HFFc6 (cell line): ENCODE results near the gene FAM83B. TPM values are rescaled to one million over a fixed set of nuclear protein-coding genes. Genes with fewer than 3 reads are reported as not detected.

Source experiments
- DNase-seq: peaks from one replicate; pipeline ENCODE4 v3.0.0-alpha.2; 2018
- H3K27ac Mint-ChIP-seq: 2 replicates; pipeline ENCODE4 v1.8.0; 2020; ENCODE audit warnings: mild to moderate bottlenecking, mixed read lengths
- H3K27me3 Mint-ChIP-seq: 2 replicates; pipeline ENCODE4 v1.8.0; 2021; ENCODE audit warnings: mild to moderate bottlenecking, moderate library complexity, mixed read lengths; ENCODE audit not compliant: insufficient read depth
- H3K36me3 Mint-ChIP-seq: 2 replicates; pipeline ENCODE4 v1.8.0; 2021; ENCODE audit warnings: low read depth, mixed read lengths
- H3K4me1 Mint-ChIP-seq: 2 replicates; pipeline ENCODE4 v1.8.0; 2020; ENCODE audit warnings: low read depth, mixed read lengths
- H3K4me3 Mint-ChIP-seq: 2 replicates; pipeline ENCODE4 v1.8.0; 2020; ENCODE audit warnings: mild to moderate bottlenecking, moderate library complexity, mixed read lengths
- H3K9me3 Mint-ChIP-seq: 2 replicates; pipeline ENCODE4 v1.8.0; 2020; ENCODE audit warnings: mild to moderate bottlenecking, mixed read lengths
- total RNA-seq, 6 experiments: library from RNA; stranded (reverse); fragmentation: NEBNext Ultra II Directional; extraction: Animal tissue kit (Norgen Biotek cat#: 25700); gene quantifications; 2 replicates in 1 of 6; 3 replicates in 5 of 6; pipeline ENCODE4 v1.2.3, GENCODE V29; 2021
- TF ChIP-seq, protein P1 (sequence below): fragments of 200-600 bp; sonication (generic); IDR thresholded peaks from 2 replicates; pipeline ENCODE4 v1.5.0; 2021; ENCODE audit warnings: antibody characterized with exemption, mild to moderate bottlenecking

Gene FAM83B
- total RNA-seq, 6 experiments from 2014 or later = not detected

DNA sequence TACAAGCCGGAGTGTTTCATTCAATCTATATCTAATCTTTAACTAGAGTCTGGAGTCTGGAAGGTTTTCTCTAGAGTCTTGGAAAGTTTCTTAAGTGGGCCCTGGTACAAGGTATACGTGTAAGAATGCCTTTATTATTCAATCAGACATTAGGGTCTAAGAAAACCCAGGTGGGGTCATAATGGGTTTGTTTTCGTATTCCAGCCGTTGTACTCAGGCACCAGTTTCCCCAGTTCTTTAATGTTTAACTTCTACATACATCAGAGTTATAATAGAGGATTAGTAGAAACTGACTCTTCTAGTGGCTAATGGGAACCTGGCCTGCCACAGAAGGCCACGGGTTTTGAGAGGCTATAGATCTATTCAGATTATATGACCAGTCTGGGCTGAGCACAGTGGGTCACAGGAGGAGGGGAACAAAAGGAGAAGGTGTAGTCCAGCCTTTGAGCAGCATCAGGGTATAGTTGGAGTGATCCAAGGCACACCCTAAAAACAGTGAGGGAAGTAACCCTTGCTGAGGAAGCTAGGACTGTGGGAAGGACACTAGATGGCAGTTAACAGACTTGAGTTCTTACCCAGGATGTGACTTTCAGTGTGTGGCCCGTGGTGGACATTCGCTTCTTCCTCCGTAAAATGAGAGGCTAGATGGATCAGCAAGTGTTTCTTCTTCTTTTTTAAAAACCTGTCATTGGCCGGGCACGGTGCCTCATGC is 15.5 kb downstream of the FAM83B start:
- Mint-ChIP-seq H3K4me3 (no peak overlapping the region), H3K4me1 (no peaks in the 10 kb centered on the region), H3K36me3 (no peaks in the 10 kb centered on the region), H3K27me3 (no peaks in the 10 kb centered on the region), H3K27ac (no peak overlapping the region), H3K9me3 (no peaks in the 10 kb centered on the region)
- no peak for DNase-seq
- TF ChIP-seq, protein P1, sequence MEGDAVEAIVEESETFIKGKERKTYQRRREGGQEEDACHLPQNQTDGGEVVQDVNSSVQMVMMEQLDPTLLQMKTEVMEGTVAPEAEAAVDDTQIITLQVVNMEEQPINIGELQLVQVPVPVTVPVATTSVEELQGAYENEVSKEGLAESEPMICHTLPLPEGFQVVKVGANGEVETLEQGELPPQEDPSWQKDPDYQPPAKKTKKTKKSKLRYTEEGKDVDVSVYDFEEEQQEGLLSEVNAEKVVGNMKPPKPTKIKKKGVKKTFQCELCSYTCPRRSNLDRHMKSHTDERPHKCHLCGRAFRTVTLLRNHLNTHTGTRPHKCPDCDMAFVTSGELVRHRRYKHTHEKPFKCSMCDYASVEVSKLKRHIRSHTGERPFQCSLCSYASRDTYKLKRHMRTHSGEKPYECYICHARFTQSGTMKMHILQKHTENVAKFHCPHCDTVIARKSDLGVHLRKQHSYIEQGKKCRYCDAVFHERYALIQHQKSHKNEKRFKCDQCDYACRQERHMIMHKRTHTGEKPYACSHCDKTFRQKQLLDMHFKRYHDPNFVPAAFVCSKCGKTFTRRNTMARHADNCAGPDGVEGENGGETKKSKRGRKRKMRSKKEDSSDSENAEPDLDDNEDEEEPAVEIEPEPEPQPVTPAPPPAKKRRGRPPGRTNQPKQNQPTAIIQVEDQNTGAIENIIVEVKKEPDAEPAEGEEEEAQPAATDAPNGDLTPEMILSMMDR = no peak

DNA sequence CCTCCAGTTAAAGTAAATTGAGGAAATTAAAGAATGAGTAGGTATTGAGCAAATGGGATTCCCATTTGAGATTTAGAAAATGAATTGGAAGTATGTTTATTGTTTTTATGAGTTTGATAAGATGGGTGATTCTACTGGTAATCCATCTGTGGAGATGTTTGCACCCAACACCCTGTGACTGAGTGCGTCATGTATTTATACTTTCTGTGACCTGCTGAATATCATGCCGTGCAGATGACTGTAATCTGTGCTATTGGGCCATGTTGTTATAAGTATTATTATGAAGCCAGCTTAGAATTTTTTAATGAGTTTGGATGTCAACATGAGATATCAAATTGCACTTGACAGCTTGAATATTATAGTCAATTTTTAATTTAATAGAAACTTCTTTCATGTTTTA is 17.7 kb downstream of the FAM83B start:
- H3K4me1 Mint-ChIP-seq = no peaks in the 10 kb centered on the region
- H3K27me3 Mint-ChIP-seq = no peaks in the 10 kb centered on the region
- H3K36me3 Mint-ChIP-seq = no peaks in the 10 kb centered on the region
- TF ChIP-seq, protein P1 = no peak
- no peak for DNase-seq
- no peak overlapping the region for H3K27ac Mint-ChIP-seq
- H3K4me3 Mint-ChIP-seq = no peak overlapping the region
- H3K9me3 Mint-ChIP-seq = no peaks in the 10 kb centered on the region

DNA sequence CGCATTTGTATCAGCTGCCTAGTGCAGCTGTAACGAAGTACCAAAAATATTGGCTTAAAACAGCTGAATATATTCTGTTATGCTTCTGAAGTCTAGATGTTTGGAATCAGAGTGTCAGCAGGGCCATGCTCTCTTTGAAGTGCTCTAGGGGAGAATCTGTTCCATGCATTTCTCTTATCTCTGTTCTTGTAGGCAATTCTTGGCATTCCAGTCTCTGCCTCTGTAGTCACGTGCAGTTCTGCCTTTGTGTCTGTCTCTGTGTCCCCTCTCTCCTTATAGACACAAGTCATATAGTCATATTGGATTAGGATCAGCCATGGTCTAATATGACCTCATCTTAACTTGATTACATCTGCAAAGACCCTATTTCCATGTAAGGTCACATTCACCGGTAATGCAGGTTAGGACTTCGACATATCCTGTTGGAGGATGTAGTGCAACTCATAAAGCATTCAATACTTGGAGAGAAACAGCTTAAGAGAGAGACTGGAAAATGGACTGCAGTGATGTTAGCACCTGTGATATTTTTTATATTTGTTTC is 18.6 kb downstream of the FAM83B start:
- Mint-ChIP-seq H3K27me3 (no peaks in the 10 kb centered on the region), H3K9me3 (no peaks in the 10 kb centered on the region), H3K36me3 (no peaks in the 10 kb centered on the region), H3K27ac (no peak overlapping the region), H3K4me1 (no peaks in the 10 kb centered on the region), H3K4me3 (no peak overlapping the region)
- TF ChIP-seq, protein P1 = no peak
- no peak for DNase-seq

DNA sequence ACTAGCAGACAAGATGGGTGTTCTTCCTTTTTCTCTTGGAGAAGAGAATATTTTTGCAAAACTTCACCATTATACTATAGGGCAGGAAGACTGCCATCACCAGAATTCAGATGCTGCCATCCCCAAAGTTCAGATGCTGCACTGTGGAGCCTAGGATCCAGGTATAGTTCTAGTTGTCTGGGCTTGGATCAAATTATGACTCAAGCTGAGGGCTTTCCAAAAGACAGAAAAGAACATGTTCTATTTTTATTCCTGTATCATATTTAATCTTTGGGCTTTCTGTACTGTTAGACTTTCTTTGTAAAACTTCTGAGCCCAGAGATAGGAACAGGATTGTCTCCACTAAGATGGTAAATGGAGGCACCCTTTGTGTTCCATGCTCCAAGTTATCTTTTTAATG is 22.0 kb downstream of the FAM83B start:
- no peaks in the 10 kb centered on the region for H3K36me3 Mint-ChIP-seq
- H3K9me3 Mint-ChIP-seq = no peaks in the 10 kb centered on the region
- no peak for DNase-seq
- H3K4me1 Mint-ChIP-seq = no peaks in the 10 kb centered on the region
- TF ChIP-seq, protein P1 = no peak
- no peak overlapping the region for H3K4me3 Mint-ChIP-seq
- no peak overlapping the region for H3K27ac Mint-ChIP-seq
- H3K27me3 Mint-ChIP-seq = no peaks in the 10 kb centered on the region

DNA sequence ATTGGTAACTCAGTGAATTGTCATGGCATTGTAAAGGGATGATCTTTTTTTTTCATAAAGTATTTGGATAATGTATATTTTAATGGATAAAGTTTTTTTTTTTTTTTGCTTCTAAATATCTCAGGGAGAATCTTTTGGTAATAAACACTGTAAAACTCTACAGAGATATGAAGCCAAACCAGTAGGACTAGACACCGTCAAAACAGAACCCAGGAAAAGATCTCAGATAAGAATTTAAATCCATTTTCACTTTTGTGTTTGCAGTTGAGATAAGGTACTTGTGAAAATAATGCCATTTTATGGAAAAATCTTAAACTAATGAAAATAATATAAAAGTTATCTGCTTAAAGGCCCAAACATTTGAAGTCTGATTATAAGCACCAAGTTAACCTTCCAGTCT is 27.0 kb downstream of the FAM83B start:
- H3K4me3 Mint-ChIP-seq = no peak overlapping the region
- H3K9me3 Mint-ChIP-seq = no peaks in the 10 kb centered on the region; the same call in 1 of the 2 replicates
- TF ChIP-seq, protein P1 = no peak
- H3K36me3 Mint-ChIP-seq = no peaks in the 10 kb centered on the region
- no peaks in the 10 kb centered on the region for H3K27me3 Mint-ChIP-seq
- H3K27ac Mint-ChIP-seq = no peak overlapping the region
- no peaks in the 10 kb centered on the region for H3K4me1 Mint-ChIP-seq
- DNase-seq = no peak
